Fibroblast of skin of left quadriceps (primary cell): Measurements from ENCODE around the gene NAV2.

ENCODE experiments used
- DNase-seq, 2 experiments: peaks; one replicate each; pipeline ENCODE4 v3.0.0-alpha.2; 2013; ENCODE audit warnings: low read depth in 2 of 2

The NAV2 gene

GRCh38 chr11:20084921-20085814 lies 372.5 kb downstream of the NAV2 start:
- DNase-seq, result no peak

GRCh38 chr11:20085918-20086317 lies 373.3 kb downstream of the NAV2 start:
- DNase-seq, result no peak

- peak; percentile 36 to 45 for DNase-seq
These were observed 374.5 kb downstream of the NAV2 start for GRCh38 chr11:20087118-20087521.

GRCh38 chr11:20088397-20089225 lies 376.0 kb downstream of the NAV2 start:
- no peak for DNase-seq

- no peak for DNase-seq
These were observed 376.7 kb downstream of the NAV2 start for GRCh38 chr11:20089367-20089766.

GRCh38 chr11:20089796-20090653 lies 377.4 kb downstream of the NAV2 start:
- DNase-seq, result no peak

GRCh38 chr11:20090654-20091374 lies 378.2 kb downstream of the NAV2 start:
- DNase-seq, result no peak

- DNase-seq, result no peak
These were observed 381.1 kb downstream of the NAV2 start for GRCh38 chr11:20093775-20094174.

GRCh38 chr11:20095189-20095588 lies 382.6 kb downstream of the NAV2 start:
- no peak for DNase-seq

GRCh38 chr11:20097319-20098221 lies 384.9 kb downstream of the NAV2 start:
- DNase-seq, result peak; percentile 89 to 91

- no peak for DNase-seq
These were observed 386.9 kb downstream of the NAV2 start for GRCh38 chr11:20099527-20099926.

GRCh38 chr11:20102397-20102796 lies 389.8 kb downstream of the NAV2 start:
- DNase-seq, result no peak

GRCh38 chr11:20103281-20103680 lies 390.6 kb downstream of the NAV2 start:
- no peak for DNase-seq

- no peak for DNase-seq
These were observed 392.8 kb downstream of the NAV2 start for GRCh38 chr11:20105427-20105826.

- DNase-seq, result no peak
These were observed 397.3 kb downstream of the NAV2 start for GRCh38 chr11:20109731-20110445.

- peak; percentile 70 to 74 for DNase-seq
These were observed 398.5 kb downstream of the NAV2 start for GRCh38 chr11:20110908-20111669.

GRCh38 chr11:20111871-20112270 lies 399.2 kb downstream of the NAV2 start:
- DNase-seq, result no peak

- peak; percentile 73 to 81 for DNase-seq
These were observed 399.9 kb downstream of the NAV2 start for GRCh38 chr11:20112291-20113148.
